Measurements from ENCODE around the gene IFNK. TPM values are rescaled to one million over a fixed set of nuclear protein-coding genes. Genes with fewer than 3 reads are reported as not detected.

Gene IFNK
- not detected for total RNA-seq

GRCh38 chr9:27524236-27524635, at the start of gene IFNK:
TSS of gene IFNK (plus strand) at chr9:27524290. CDS start at chr9:27524337, 47 bp downstream.
- Histone ChIP-seq H3K9me3 (no peaks in the 10 kb centered on the region), H3K4me3 (no peak within 1 kb of the TSS), H3K9ac (ENCODE audit: low read depth in 2 of 2, low read length in 2 of 2) (no peak within 1 kb of the TSS), H3K4me1 (no peaks in the 10 kb centered on the region), H3K36me3 (no peaks in the 10 kb centered on the region), H3K27me3 (no peaks in the 10 kb centered on the region), H3K27ac (no peak within 1 kb of the TSS)
- TF ChIP-seq CTCF (IDR thresholded peaks at IDR 0.05): no peak
- intact Hi-C loops (cut with DNase I): loop anchor here (10.0 kb wide), 1 partner anchor 109 kb away; no protein-coding TSS in a partner anchor
- DNase-seq: no peak

GRCh38 chr9:27474305-27474704, 49.8 kb upstream of the IFNK start:
- no peak for DNase-seq
- Histone ChIP-seq H3K4me3 (no peak overlapping the region), H3K9me3 (no peaks in the 10 kb centered on the region), H3K27me3 (no peaks in the 10 kb centered on the region), H3K9ac (ENCODE audit: low read depth in 2 of 2, low read length in 2 of 2) (no peak overlapping the region), H3K27ac (no peak overlapping the region), H3K36me3 (no peaks in the 10 kb centered on the region), H3K4me1 (no peaks in the 10 kb centered on the region)
- intact Hi-C loops (cut with DNase I): no loop called here
- no peak for TF ChIP-seq CTCF (IDR thresholded peaks at IDR 0.05)

DNA sequence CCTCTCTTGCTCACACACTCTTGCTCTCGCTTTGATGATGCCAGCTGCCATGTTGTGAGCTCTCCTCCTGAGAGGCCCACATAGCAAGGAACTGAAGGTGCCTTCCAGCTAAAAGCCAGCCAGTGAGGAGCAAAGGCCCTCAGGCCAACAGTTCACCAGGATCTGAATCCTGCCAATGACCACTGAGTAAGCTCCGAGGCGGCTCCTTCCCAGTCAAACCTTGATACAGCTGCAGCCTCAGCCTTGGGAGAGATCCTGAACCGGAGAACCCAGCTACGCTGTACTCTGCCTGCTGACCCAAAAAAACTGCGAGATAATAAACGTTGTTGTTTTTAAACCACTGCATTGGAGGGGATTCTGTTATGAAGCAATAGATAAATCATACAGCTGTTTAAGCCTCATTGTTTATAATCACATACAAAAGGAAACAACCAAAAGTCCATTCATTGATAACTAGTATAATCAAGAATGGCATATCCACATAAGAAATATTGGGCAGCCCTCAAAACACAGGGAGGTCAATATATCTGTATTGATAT, 49.0 kb upstream of the IFNK start:
- no peak for DNase-seq
- Histone ChIP-seq H3K4me3 (no peak overlapping the region), H3K27ac (no peak overlapping the region), H3K4me1 (no peaks in the 10 kb centered on the region), H3K9me3 (no peaks in the 10 kb centered on the region), H3K27me3 (no peaks in the 10 kb centered on the region), H3K9ac (ENCODE audit: low read depth in 2 of 2, low read length in 2 of 2) (no peak overlapping the region), H3K36me3 (no peaks in the 10 kb centered on the region)
- intact Hi-C loops (cut with DNase I): no loop called here
- no peak for TF ChIP-seq CTCF (IDR thresholded peaks at IDR 0.05)

DNA sequence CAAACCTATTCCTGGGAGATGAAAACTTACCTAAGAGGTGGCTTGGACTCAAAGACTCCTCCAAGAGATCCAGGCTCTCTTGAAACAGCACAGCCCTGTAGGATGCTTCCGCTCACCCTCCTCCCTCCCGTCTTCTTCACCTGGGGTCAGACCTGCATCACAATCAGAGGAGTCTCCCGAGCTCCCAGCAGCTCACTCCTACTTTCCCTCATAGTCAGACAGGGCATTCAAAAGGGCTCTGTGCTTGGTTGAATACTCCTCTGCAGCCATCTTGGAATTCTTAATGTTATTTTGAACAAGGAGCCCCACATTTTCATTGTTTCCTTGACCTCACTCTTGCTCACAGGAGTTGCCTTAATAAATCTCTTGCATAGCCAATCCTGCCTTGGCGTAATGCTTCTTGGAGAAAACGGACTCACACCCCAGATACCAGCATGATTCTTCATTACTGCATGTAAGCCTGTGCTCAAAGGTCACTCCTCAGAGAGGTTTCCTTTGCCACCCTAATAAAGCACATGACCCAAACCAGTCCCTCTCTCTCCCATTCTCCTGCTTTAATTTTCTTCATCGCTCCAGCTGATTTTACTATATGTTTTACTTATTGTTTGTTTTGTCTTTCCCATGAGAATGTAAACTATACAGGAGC, 47.1 kb upstream of the IFNK start:
- no peak for TF ChIP-seq CTCF (IDR thresholded peaks at IDR 0.05)
- H3K4me3 ChIP-seq: no peak overlapping the region
- H3K9me3 ChIP-seq: no peaks in the 10 kb centered on the region
- no peaks in the 10 kb centered on the region for H3K36me3 ChIP-seq
- no peak for DNase-seq
- H3K27me3 ChIP-seq: no peaks in the 10 kb centered on the region
- intact Hi-C loops (cut with DNase I): no loop called here
- H3K9ac ChIP-seq (ENCODE audit: low read depth in 2 of 2, low read length in 2 of 2): no peak overlapping the region
- no peaks in the 10 kb centered on the region for H3K4me1 ChIP-seq
- no peak overlapping the region for H3K27ac ChIP-seq

GRCh38 chr9:27478322-27478721, 45.8 kb upstream of the IFNK start:
- TF ChIP-seq CTCF (IDR thresholded peaks at IDR 0.05): no peak
- no peaks in the 10 kb centered on the region for H3K4me1 ChIP-seq
- no peak overlapping the region for H3K27ac ChIP-seq
- H3K9ac ChIP-seq (ENCODE audit: low read depth in 2 of 2, low read length in 2 of 2): no peak overlapping the region
- no peaks in the 10 kb centered on the region for H3K9me3 ChIP-seq
- intact Hi-C loops (cut with DNase I): no loop called here
- no peak for DNase-seq
- no peaks in the 10 kb centered on the region for H3K27me3 ChIP-seq
- no peak overlapping the region for H3K4me3 ChIP-seq
- no peaks in the 10 kb centered on the region for H3K36me3 ChIP-seq

All from colonic mucosa (tissue), 4 donors.